Left ventricle myocardium superior (tissue), 1 donor: ENCODE data around the gene STKLD1. TPM values are rescaled to one million over a fixed set of nuclear protein-coding genes. Genes with fewer than 3 reads are reported as not detected.
A peak's percentile ranks its signal among the peaks of the same experiment; 100 is the strongest.
"Not testable (repeated sequence)": the region's sequence is repeated elsewhere in the genome, so short reads cannot be mapped to it uniquely, and the experiment has no call there.

Experiments
- ATAC-seq: fragments of 200-7000 bp; cut with Tn5 transposase; one replicate; pipeline ENCODE4 v1.9.1; 2020; ENCODE audit warnings: mild to moderate bottlenecking, moderate library complexity
- DNase-seq: peaks from one replicate; pipeline ENCODE4 v3.0.0-alpha.2; 2020
- intact Hi-C: fragments of 100-400 bp; cut with micrococcal nuclease; formaldehyde crosslinking; loops from one replicate; pipeline ENCODE4 v1.11.0; 2022
- long read RNA-seq: library from polyadenylated mRNA; unstranded; transcript quantifications from one replicate; pipeline ENCODE4 v2.0.0, GENCODE V29; 2021
- total RNA-seq: library from RNA; stranded (reverse); fragmentation: NEBNext Ultra II Directional; extraction: Animal tissue kit (Norgen Biotek cat#: 25700); gene quantifications from one replicate; pipeline ENCODE4 v1.2.1, GENCODE V29; 2021
- donor health status: DM: no; HTN: yes; CAD: no; lungs with severe emphysema.

STKLD1 gene
- total RNA-seq, result 0.17 TPM
- long read RNA-seq, result 0 reads

GRCh38 chr9:133375724-133376654, at the start of gene STKLD1, which contains the start of gene SURF4:
Gene STKLD1 (plus strand): TSS chr9:133376366. CDS start chr9:133376474, 108 bp downstream.
Gene SURF4 (minus strand): TSS chr9:133376060. CDS start chr9:133375969, 91 bp downstream.
- intact Hi-C loops, result no loop called here
- DNase-seq (peak; percentile 99), ATAC-seq (peak; percentile 98)

- DNase-seq, ATAC-seq, intact Hi-C loops: not testable (repeated sequence)
Measured at GRCh38 chr9:133327021-133327420, 49.1 kb upstream of the STKLD1 start.

- no peak for ATAC-seq
- intact Hi-C loops, result no loop called here
Measured at GRCh38 chr9:133327834-133328484, 48.2 kb upstream of the STKLD1 start.

DNA sequence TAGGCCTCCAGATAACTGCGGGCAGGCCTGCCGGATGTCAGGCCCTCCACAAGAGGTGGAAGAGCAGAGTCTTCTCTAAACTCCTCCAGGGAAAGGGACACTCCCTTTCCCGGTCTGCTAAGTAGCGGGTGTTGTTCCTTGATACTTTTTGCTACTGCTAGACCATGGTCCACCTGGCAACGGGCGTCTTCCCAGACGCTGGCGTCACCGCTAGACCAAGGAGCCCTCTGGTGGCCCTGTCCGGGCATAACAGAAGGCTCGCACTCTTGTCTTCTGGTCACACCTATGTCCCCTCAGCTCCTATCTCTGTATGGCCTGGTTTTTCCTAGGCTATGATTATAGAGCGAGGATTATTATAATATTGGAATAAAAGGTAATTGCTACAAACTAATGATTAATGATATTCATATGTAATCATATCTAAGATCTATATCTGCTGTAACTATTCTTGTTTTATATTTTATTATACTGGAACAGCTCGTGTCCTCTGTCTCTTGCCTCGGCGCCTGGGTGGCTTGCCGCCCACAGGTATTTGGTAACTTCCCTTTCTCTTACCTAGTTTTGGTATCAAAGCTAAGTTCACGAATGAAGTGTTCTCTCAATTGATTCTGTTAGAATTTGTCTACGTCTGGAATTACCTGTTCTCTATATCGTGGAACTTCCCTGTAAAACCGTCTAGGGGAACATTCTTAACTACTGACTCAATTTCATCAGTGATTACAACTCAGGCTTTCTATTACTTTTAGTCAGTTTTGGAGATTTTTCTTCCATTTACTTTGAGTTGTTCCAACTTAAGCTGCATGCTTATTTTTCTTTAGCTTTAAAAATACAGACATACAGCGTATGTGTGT, 46.6 kb upstream of the STKLD1 start:
- DNase-seq, ATAC-seq, intact Hi-C loops: not testable (repeated sequence)

More at GRCh38 chr9:133327834-133328484, 48.2 kb upstream of the STKLD1 start:
- DNase-seq, result no peak

- no peak for DNase-seq
- intact Hi-C loops, result no loop called here
- no peak for ATAC-seq
Measured at GRCh38 chr9:133331221-133331620, 44.9 kb upstream of the STKLD1 start.

GRCh38 chr9:133331641-133332380, 44.4 kb upstream of the STKLD1 start:
- DNase-seq (no peak), ATAC-seq (no peak)
- intact Hi-C loops, result no loop called here

DNA sequence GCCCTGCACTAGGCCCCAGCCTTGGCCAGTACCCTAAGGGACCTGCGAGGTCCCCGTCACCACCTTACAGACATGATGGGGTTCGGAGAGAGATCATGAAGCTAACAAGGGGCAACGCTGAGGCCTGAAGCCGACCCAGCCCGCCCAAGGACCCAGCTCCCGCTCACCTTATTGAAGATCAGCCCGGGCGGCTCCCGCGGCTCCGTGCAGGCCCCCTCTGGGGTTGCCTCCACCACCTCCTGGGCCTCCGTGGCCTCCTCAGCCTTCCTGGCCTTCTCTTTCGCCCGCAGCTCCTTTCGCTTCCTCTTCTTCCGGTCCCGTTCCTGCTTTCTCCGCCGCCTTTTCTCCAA, 43.8 kb upstream of the STKLD1 start:
- DNase-seq (no peak), ATAC-seq (no peak)
- intact Hi-C loops, result no loop called here

- intact Hi-C loops, result no loop called here
- no peak for ATAC-seq
- no peak for DNase-seq
Measured at GRCh38 chr9:133333011-133333410, 43.2 kb upstream of the STKLD1 start.

- DNase-seq (no peak), ATAC-seq (no peak)
- intact Hi-C loops, result no loop called here
Measured at GRCh38 chr9:133333566-133333965, 42.6 kb upstream of the STKLD1 start.

DNA sequence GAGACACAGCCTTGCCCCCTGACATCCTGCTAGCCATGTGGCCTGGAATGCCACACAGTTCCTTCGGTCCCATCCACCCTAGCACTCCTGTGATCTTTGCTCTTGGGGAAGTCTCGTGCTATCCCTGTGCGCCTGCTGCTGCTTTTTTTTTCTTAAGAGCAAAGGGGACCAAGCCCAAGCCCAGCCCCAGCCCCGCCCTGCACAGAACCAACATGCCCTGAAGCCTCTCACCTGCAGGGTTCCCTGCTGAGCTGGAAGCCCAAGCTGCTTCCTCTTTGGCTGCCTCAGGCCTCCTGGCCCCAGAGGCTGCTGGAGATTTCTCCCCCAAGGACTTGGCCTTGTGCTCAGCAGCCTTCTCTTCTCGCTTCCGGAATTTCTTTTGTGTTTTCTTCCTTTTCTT, 42.0 kb upstream of the STKLD1 start:
- intact Hi-C loops, result no loop called here
- ATAC-seq (no peak), DNase-seq (no peak)

DNA sequence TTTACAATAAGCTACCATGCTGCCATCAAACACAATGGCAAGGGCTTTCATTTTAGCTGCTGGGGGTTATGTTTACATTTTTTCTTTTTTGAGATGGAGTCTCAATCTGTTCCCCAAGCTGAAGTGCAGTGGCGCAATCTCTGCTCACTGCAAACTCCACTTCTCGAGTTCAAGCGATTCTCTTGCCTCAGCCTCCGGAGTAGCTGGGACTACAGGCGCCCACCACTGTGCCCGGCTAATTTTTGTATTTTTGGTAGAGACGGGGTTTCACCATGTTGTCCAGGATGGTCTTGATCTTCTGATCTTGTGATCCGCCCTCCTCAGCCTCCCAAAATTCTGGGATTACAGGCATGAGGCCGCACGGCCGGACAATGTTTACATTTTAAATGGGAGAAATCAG, 41.3 kb upstream of the STKLD1 start:
- intact Hi-C loops, result not testable (repeated sequence)

GRCh38 chr9:133335924-133336811, 40.0 kb upstream of the STKLD1 start, which contains the start of gene SURF6:
Gene SURF6 (minus strand): TSS chr9:133336188. CDS start chr9:133336132, 56 bp downstream.
- intact Hi-C loops, result no loop called here
- DNase-seq (peak; percentile 95), ATAC-seq (peak; percentile 95)

More for the DNA sequence above, 41.3 kb upstream of the STKLD1 start:
- not testable (repeated sequence) for ATAC-seq, DNase-seq

DNA sequence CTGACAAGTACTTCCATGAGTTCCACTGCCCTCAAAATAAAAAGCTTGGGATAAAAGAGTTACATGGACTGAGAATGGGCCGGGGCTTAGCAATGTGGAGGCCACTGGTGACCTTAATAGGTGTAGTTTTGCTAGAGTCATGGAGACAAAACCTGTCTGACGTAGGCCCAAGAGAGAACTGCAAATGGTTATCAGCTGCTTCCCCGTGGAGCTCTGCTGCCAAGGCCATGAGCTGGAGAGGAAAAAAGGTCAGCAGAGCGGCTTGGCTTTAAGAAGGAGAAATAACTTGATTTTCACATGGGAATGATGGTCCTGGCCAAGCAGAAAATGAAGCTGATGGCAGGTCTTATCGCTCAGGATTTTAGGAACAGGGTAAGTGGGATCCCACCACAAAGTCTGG, 36.5 kb upstream of the STKLD1 start:
- intact Hi-C loops, result no loop called here
- DNase-seq (no peak), ATAC-seq (no peak)

- no peak for ATAC-seq
- DNase-seq, result no peak
- intact Hi-C loops, result no loop called here
Measured at GRCh38 chr9:133340256-133340655, 35.9 kb upstream of the STKLD1 start.

DNA sequence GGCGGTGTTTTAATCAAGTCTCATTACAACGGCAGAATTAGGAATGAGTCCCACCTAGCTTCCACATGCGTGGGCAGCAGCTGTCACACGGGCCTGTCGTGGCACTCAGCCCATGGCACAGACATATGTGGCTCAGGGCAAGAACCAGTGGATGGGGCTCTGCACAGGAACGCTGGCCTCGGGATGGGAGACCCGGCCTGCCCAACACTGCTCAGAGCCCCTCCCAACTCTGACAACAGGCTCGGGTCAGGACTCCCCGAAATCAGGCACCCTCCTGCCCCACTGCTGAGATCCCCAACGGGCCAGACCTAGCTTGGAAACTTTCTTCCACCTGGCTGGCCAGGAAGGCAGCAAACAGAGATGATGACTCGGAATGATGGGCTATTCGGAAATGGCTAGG, 35.2 kb upstream of the STKLD1 start:
- DNase-seq, result no peak
- ATAC-seq, result no peak
- intact Hi-C loops, result no loop called here

DNA sequence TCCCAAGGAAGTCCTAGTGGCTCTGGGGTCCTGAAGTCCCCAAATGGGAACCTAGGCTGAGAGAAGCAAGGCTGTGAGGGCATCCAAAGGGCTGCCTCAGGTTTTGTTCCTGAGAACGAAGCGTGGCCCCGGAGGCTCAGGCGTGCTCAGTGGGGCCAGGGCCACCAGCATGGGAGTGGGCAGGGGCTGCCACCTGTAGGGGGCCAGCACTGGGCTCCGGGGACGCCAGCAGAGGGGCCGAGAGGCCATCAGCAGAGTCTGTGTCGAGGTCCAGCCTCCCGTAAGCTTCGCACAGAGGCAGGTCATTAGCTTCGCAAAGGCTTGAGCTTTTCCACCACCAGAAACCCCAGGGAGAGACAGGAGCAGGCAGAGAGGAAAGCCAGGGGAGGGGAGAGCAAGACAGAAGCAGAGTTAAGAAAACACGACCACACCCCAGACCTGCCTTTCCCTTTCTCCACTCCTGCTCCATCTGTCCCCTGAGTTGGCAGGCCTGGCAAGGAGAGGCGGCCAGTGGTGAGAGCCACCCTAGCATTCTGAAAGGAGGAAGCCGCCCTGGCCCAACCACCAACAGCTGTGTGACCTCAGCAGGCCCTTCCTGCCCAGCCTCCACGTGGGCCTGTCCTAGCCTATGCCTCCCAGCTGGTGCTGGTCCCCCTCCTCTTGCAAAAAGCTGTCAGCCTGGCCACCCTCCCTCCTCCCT, 34.6 kb upstream of the STKLD1 start:
- ATAC-seq (peak; percentile 64), DNase-seq (peak; percentile 72)
- intact Hi-C loops, result no loop called here

DNA sequence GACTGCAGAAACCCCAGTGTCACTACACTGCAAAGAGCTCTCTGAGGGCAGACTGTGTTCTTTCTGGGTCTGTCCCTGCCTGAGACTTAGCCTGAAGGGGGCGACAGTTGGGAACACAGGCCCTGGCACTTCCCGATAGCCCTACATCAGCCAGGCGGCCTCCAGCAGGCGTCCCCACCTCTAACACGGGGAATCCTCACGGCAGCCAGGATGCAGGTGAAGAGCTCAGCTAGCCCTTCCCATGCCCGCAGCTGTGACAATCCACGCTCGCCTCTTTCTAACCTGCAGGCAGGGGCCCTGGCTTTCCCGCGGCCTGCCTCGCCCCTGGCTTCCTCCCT, 34.1 kb upstream of the STKLD1 start:
- intact Hi-C loops, result no loop called here
- DNase-seq, result no peak
- no peak for ATAC-seq
